ENCODE measurements around the gene HEG1.

Gene HEG1

GRCh38 chr3:124924741-124925140 lies 131.1 kb downstream of the HEG1 start:
- H3K27ac ChIP-seq (replicated peaks): no peak overlapping the region
- TF ChIP-seq CTCF (IDR thresholded peaks at IDR 0.05; ENCODE audit: insufficient read depth, low read length) (no peak), GABPA (IDR thresholded peaks at IDR 0.05; ENCODE audit: low read depth) (no peak), SPI1 (IDR thresholded peaks at IDR 0.05; ENCODE audit: borderline replicate concordance, low read depth) (no peak), REST (IDR thresholded peaks at IDR 0.05; ENCODE audit: insufficient replicate concordance, low read depth) (no peak), POLR2AphosphoS5 (IDR thresholded peaks at IDR 0.05; ENCODE audit: low read depth) (no peak)
- no peak for DNase-seq (ENCODE audit: low read depth in 1 of 2, low spot score in 1 of 2)
- H3K4me3 ChIP-seq (replicated peaks; ENCODE audit: insufficient read depth, low read length): no peak overlapping the region
- peaks cover 2% of the 10 kb centered on the region for H3K27me3 ChIP-seq (ENCODE audit: insufficient read depth, poor library complexity, severe bottlenecking)

- TF ChIP-seq SPI1 (IDR thresholded peaks at IDR 0.05; ENCODE audit: borderline replicate concordance, low read depth): no peak
- TF ChIP-seq CTCF (IDR thresholded peaks at IDR 0.05; ENCODE audit: insufficient read depth, low read length): no peak
- TF ChIP-seq REST (IDR thresholded peaks at IDR 0.05; ENCODE audit: insufficient replicate concordance, low read depth): no peak
- TF ChIP-seq POLR2AphosphoS5 (IDR thresholded peaks at IDR 0.05; ENCODE audit: low read depth): no peak
- no peak for TF ChIP-seq GABPA (IDR thresholded peaks at IDR 0.05; ENCODE audit: low read depth)
- DNase-seq (ENCODE audit: low read depth in 1 of 2, low spot score in 1 of 2): no peak
- Histone ChIP-seq H3K4me3 (replicated peaks; ENCODE audit: insufficient read depth, low read length) (no peak overlapping the region), H3K27me3 (ENCODE audit: insufficient read depth, poor library complexity, severe bottlenecking) (peaks cover 2% of the 10 kb centered on the region), H3K27ac (replicated peaks) (no peak overlapping the region)
Measured at GRCh38 chr3:124923833-124924232, 132.0 kb downstream of the HEG1 start.

GRCh38 chr3:124920718-124921117 lies 135.1 kb downstream of the HEG1 start:
- no peak for DNase-seq (ENCODE audit: low read depth in 1 of 2, low spot score in 1 of 2)
- Histone ChIP-seq H3K27ac (replicated peaks) (no peak overlapping the region), H3K4me3 (replicated peaks; ENCODE audit: insufficient read depth, low read length) (no peak overlapping the region), H3K27me3 (ENCODE audit: insufficient read depth, poor library complexity, severe bottlenecking) (peaks cover 2% of the 10 kb centered on the region)
- no peak for TF ChIP-seq REST (IDR thresholded peaks at IDR 0.05; ENCODE audit: insufficient replicate concordance, low read depth)
- no peak for TF ChIP-seq CTCF (IDR thresholded peaks at IDR 0.05; ENCODE audit: insufficient read depth, low read length)
- TF ChIP-seq GABPA (IDR thresholded peaks at IDR 0.05; ENCODE audit: low read depth): no peak
- no peak for TF ChIP-seq SPI1 (IDR thresholded peaks at IDR 0.05; ENCODE audit: borderline replicate concordance, low read depth)
- TF ChIP-seq POLR2AphosphoS5 (IDR thresholded peaks at IDR 0.05; ENCODE audit: low read depth): no peak

Data from HL-60 (cell line).